ENCODE measurements around the gene SYNGAP1. TPM values are rescaled to one million over a fixed set of nuclear protein-coding genes. Genes with fewer than 3 reads are reported as not detected.
A peak's percentile ranks its signal among the peaks of the same experiment; 100 is the strongest.

Gene SYNGAP1
- total RNA-seq (2021; fragmentation: NEBNext Ultra II Directional; extraction: Animal tissue kit (Norgen Biotek cat#: 25700)) (101 and 109 TPM in 2 replicates), polyA plus RNA-seq (2011; rRNA removed) (31.0 and 66.9 TPM in 2 replicates), polyA minus RNA-seq (2011; rRNA and poly(A)+ RNA removed) (34.2 and 41.9 TPM in 2 replicates)
- 35.6 TPM for polyA plus RNA-seq (2011; cell fraction: cytosol; rRNA removed)
- polyA plus RNA-seq (2011; cell fraction: nucleus; rRNA removed), result 445 TPM
- polyA plus RNA-seq (2012, experiment 1 of 2), result 130 to 242 TPM (median 155 TPM) in 4 replicates
- 34.0 TPM for polyA plus RNA-seq (2012, experiment 2 of 2)
- polyA plus RNA-seq (2013, experiment 1 of 2), result 54.0 TPM
- polyA plus RNA-seq (2013, experiment 2 of 2), result 61.4 TPM
- 25.0 TPM for polyA minus RNA-seq (2011; cell fraction: cytosol; rRNA and poly(A)+ RNA removed)
- polyA minus RNA-seq (2011; cell fraction: nucleus; rRNA and poly(A)+ RNA removed), result 79.5 TPM
- long read RNA-seq, experiment 1, partial matches to known transcripts, result 2 of 13 reads
- long read RNA-seq, experiment 1, other reads (novel, unspliced or antisense), result 11 of 13 reads
- long read RNA-seq, experiment 2, partial matches to known transcripts, result 2 of 3 reads
- long read RNA-seq, experiment 2, other reads (novel, unspliced or antisense), result 1 of 3 reads

GRCh38 chr6:33419580-33420490 lies at the start of gene SYNGAP1:
SYNGAP1 (plus strand) TSS chr6:33420065; CDS start chr6:33420265, 200 bp downstream.
- peaks cover 19 to 63% of the 10 kb centered on the region in 2 experiments for H3K79me2 ChIP-seq (ENCODE audit: control insufficient read depth in 1 of 2, insufficient read depth in 2 of 2, low read length in 2 of 2)
- H2BK12ac ChIP-seq (ENCODE audit: low read depth, low read length), result peak within 1 kb of the TSS; percentile 45; the same call in 1 of the 2 replicates
- POLR2A ChIA-PET (ENCODE audit: partially characterized antibody), result interaction anchor here (0.6 to 4.4 kb wide), 12 partner anchors 10 to 174 kb away, joined by 3 to 82 read pairs (median 3); partner anchors contain the start of genes RGL2, RPS18, VPS52 and ZBTB22
- peak within 1 kb of the TSS; percentile 72; the same call in 1 of the 2 replicates for H2BK20ac ChIP-seq (ENCODE audit: low read length)
- peaks cover 2 to 12% of the 10 kb centered on the region in 2 experiments for H4K20me1 ChIP-seq (replicated peaks in 1 of 2; ENCODE audit: control insufficient read depth in 1 of 2, insufficient read depth in 2 of 2, low read length in 2 of 2)
- H3K27me3 ChIP-seq (replicated peaks in 1 of 4; ENCODE audit: control insufficient read depth in 3 of 4, extremely low read depth in 1 of 4, insufficient read depth in 3 of 4, low read length in 3 of 4), result no peaks in the 10 kb centered on the region
- no peak within 1 kb of the TSS for H2AFZ ChIP-seq (ENCODE audit: low read length)
- peak within 1 kb of the TSS; percentile 35 for H4K5ac ChIP-seq (ENCODE audit: insufficient read length, low read depth, low read length)
- H2AK5ac ChIP-seq (ENCODE audit: low read depth, low read length), result 0 out of 2 replicates have a peak within 1 kb of the TSS, but pooled peaks have one; percentile 29
- no peak within 1 kb of the TSS for H3K23ac ChIP-seq (ENCODE audit: insufficient read length)
- peak within 1 kb of the TSS; percentile 90 for H3K18ac ChIP-seq (ENCODE audit: extremely low read depth, low read length)
- peaks cover 8 to 40% (median 16%) of the 10 kb centered on the region in 4 experiments for H3K4me1 ChIP-seq (replicated peaks in 1 of 4; ENCODE audit: control insufficient read depth in 3 of 4, insufficient read depth in 4 of 4, low read length in 3 of 4)
- H4K91ac ChIP-seq (replicated peaks; ENCODE audit: insufficient read length, low read length), result peak within 1 kb of the TSS; percentile 85
- FAIRE-seq (no peak), DNase-seq (ENCODE audit: low read depth in 1 of 2, low spot score in 2 of 2) (peak in 1 of 2 experiments; percentile 76)
- H3K27ac ChIP-seq (ENCODE audit: low read depth, low read length), result peak within 1 kb of the TSS; percentile 89
- H2BK15ac ChIP-seq (ENCODE audit: low read length), result peak within 1 kb of the TSS; percentile 8; the same call in 1 of the 2 replicates
- H3K23me2 ChIP-seq (ENCODE audit: low read depth, low read length), result peaks cover 24% of the 10 kb centered on the region
- H3K4me2 ChIP-seq (ENCODE audit: insufficient read depth in 1 of 2, low read depth in 2 of 2, low read length in 2 of 2), result peak within 1 kb of the TSS; percentile 89 to 93
- peak within 1 kb of the TSS; percentile 75 to 99 (median 93) for H3K4me3 ChIP-seq (ENCODE audit: extremely low read depth in 1 of 4, insufficient read depth in 2 of 4, low read depth in 3 of 4, low read length in 4 of 4)
- H3K79me1 ChIP-seq (ENCODE audit: low read depth, low read length), result peaks cover 12% of the 10 kb centered on the region; the same call in 1 of the 2 replicates
- CTCF ChIA-PET (ENCODE audit: partially characterized antibody), result interaction anchor here (0.5 to 2.1 kb wide), 7 partner anchors 11 to 74 kb away, joined by 3 to 16 read pairs (median 3); no protein-coding TSS in a partner anchor
- TF ChIP-seq CREB1 (IDR thresholded peaks at IDR 0.05), result no peak
- WGBS, 2 experiments (ENCODE audit: extremely low coverage in 1 of 2, insufficient coverage in 1 of 2, insufficient read length in 1 of 2, insufficient replicate concordance in 2 of 2, low coverage in 1 of 2, low lambda C conversion rate in 2 of 2, missing lambda C conversion rate in 1 of 2), result 0% methylated on average over 2 of the region's 22 CpGs; no CpG with 5 or more reads in 1 of the 2 experiments
- H3K4ac ChIP-seq (replicated peaks; ENCODE audit: insufficient read length, low read depth, low read length), result peak within 1 kb of the TSS; percentile 30
- peak within 1 kb of the TSS; percentile 67 for H3K56ac ChIP-seq (replicated peaks; ENCODE audit: insufficient read length, low read depth, low read length)
- H3K14ac ChIP-seq (ENCODE audit: insufficient read length), result no peak within 1 kb of the TSS
- peaks cover 3 to 27% (median 20%) of the 10 kb centered on the region in 4 experiments; a peak in 6 of 8 replicates for H3K36me3 ChIP-seq (ENCODE audit: control insufficient read depth in 2 of 4, insufficient read depth in 4 of 4, low read length in 3 of 4)
- H2BK120ac ChIP-seq (replicated peaks; ENCODE audit: low read depth, low read length), result peak within 1 kb of the TSS; percentile 59
- H4K8ac ChIP-seq (ENCODE audit: extremely low read depth, insufficient read depth, low read length), result peak within 1 kb of the TSS; percentile 63; the same call in 1 of the 2 replicates
- H3K9me3 ChIP-seq (ENCODE audit: insufficient read depth in 2 of 2, low read depth in 1 of 2, low read length in 1 of 2), result no peaks in the 10 kb centered on the region
- H3K9ac ChIP-seq (replicated peaks in 1 of 4; ENCODE audit: extremely low read depth in 1 of 4, low read depth in 3 of 4, low read length in 3 of 4), result peak within 1 kb of the TSS in 3 of 4 experiments; percentile 34 to 79 (median 62); a peak in 6 of 7 replicates
- peak within 1 kb of the TSS; percentile 53 for H2BK5ac ChIP-seq (ENCODE audit: low read depth, low read length)
